HepG2 (cell line): ENCODE results near the gene SMAD7. TPM values are rescaled to one million over a fixed set of nuclear protein-coding genes. Genes with fewer than 3 reads are reported as not detected.

ENCODE experiments used
- CC2D1A ChIP-seq: sonication (generic); formaldehyde crosslinking; IDR thresholded peaks from 2 replicates; pipeline ENCODE4 v1.8.1; 2023; ENCODE audit warnings: mild to moderate bottlenecking, missing genetic modification reagents
- CHCHD3 ChIP-seq: sonication (generic); formaldehyde crosslinking; IDR thresholded peaks from 2 replicates; pipeline ENCODE4 v1.8.0; 2022; ENCODE audit warnings: mild to moderate bottlenecking, missing genetic modification reagents, moderate library complexity
- ESRRA ChIP-seq: sonication (generic); formaldehyde crosslinking; IDR thresholded peaks from 2 replicates; pipeline ENCODE4 v1.5.1; 2020; ENCODE audit warnings: mild to moderate bottlenecking, low read depth, missing genetic modification reagents
- FOXA3 ChIP-seq: IDR thresholded peaks from 2 replicates; pipeline ENCODE4 v1.6.1; 2016; ENCODE audit warnings: missing genetic modification reagents, missing compliant biosample characterization
- FOXC1 ChIP-seq: sonication (generic); formaldehyde crosslinking; IDR thresholded peaks from 2 replicates; pipeline ENCODE4 v1.8.0; 2022; ENCODE audit warnings: mild to moderate bottlenecking, missing genetic modification reagents, borderline replicate concordance
- HNRNPUL1 ChIP-seq: fragments of 200-400 bp; formaldehyde crosslinking; IDR thresholded peaks from 2 replicates; pipeline ENCODE4 v1.6.1; 2017; ENCODE audit warnings: low read depth, mild to moderate bottlenecking, low read length, moderate library complexity
- MEIS2 ChIP-seq: sonication (generic); formaldehyde crosslinking; IDR thresholded peaks from 2 replicates; pipeline ENCODE4 v1.9.0; 2021; ENCODE audit warnings: mild to moderate bottlenecking, missing genetic modification reagents
- NFKBIZ ChIP-seq: IDR thresholded peaks from 2 replicates; pipeline ENCODE4 v1.6.1; 2018; ENCODE audit warnings: missing genetic modification reagents, missing compliant biosample characterization
- POLR2A ChIP-seq, 2 experiments: IDR thresholded peaks; 2 replicates each; pipeline ENCODE4 v1.6.1; 2011; ENCODE audit warnings: low read depth in 2 of 2, low read length in 2 of 2, mild to moderate bottlenecking in 1 of 2, moderate library complexity in 1 of 2; ENCODE audit not compliant: insufficient read depth in 1 of 2
- STAT5B ChIP-seq: sonication (generic); formaldehyde crosslinking; IDR thresholded peaks from 2 replicates; pipeline ENCODE4 v1.4.0; 2020; ENCODE audit warnings: missing genetic modification reagents
- TFAP4 ChIP-seq: sonication (generic); IDR thresholded peaks from 2 replicates; pipeline ENCODE4 v1.6.1; 2016; ENCODE audit warnings: low read depth, borderline replicate concordance
- TGIF2 ChIP-seq: IDR thresholded peaks from 2 replicates; pipeline ENCODE4 v1.6.1; 2016; ENCODE audit warnings: control low read depth, missing compliant biosample characterization
- ZNF142 ChIP-seq: sonication (generic); formaldehyde crosslinking; IDR thresholded peaks from 2 replicates; pipeline ENCODE4 v1.4.0; 2020; ENCODE audit warnings: missing genetic modification reagents
- ZNF143 ChIP-seq: sonication (generic); formaldehyde crosslinking; IDR thresholded peaks from 2 replicates; pipeline ENCODE4 v1.4.0; 2020; ENCODE audit warnings: missing genetic modification reagents
- ZNF234 ChIP-seq: sonication (generic); formaldehyde crosslinking; conservative IDR thresholded peaks from 2 replicates; pipeline ENCODE4 v1.5.1; 2020; ENCODE audit warnings: mild to moderate bottlenecking, missing genetic modification reagents
- ZNF609 ChIP-seq: sonication (generic); formaldehyde crosslinking; IDR thresholded peaks from 2 replicates; pipeline ENCODE4 v1.4.0; 2020; ENCODE audit warnings: mild to moderate bottlenecking, missing genetic modification reagents, borderline replicate concordance
- ZNF670 ChIP-seq: sonication (generic); formaldehyde crosslinking; IDR thresholded peaks from 2 replicates; pipeline ENCODE4 v1.8.0; 2022; ENCODE audit warnings: mild to moderate bottlenecking, missing genetic modification reagents, borderline replicate concordance
- polyA plus RNA-seq, 8 experiments: library from polyadenylated mRNA; depleted of rRNA in 3 of 8; stranded (reverse) in 7 of 8; unstranded in 1 of 8; fragments of >200 nt; fragmentation: Illumina TruSeq in 4 of 8; extraction: Trizol in 4 of 8; gene quantifications; 2 replicates each; pipeline versions ENCODE4 v1.2.1 to v1.2.3, GENCODE V29; 2011 to 2016; ENCODE audit warnings: low read depth in 4 of 8, missing spikeins in 1 of 8, mixed read lengths in 1 of 8; ENCODE audit not compliant: insufficient read depth in 1 of 8
- total RNA-seq, 5 experiments: library from RNA; depleted of rRNA; stranded (reverse); fragments of >200 nt; fragmentation: Illumina TruSeq; extraction: Trizol; gene quantifications; 2 replicates each; pipeline ENCODE4 v1.2.3, GENCODE V29; 2016; ENCODE audit warnings: low read depth in 1 of 5

The SMAD7 gene
- total and polyA plus RNA-seq, 2 of the 13 experiments (the other 11 are each of a cell fraction or from before 2014, with no cell fraction given), result 17.4 to 24.7 TPM

GRCh38 chr18:48979944-48980890 lies 29.5 kb upstream of the SMAD7 start (continued):
- no peak for TF ChIP-seq ZNF142
- no peak for TF ChIP-seq ZNF143 (CRISPR knock-in tag)
- no peak for TF ChIP-seq CHCHD3 (CRISPR knock-in tag)
- TF ChIP-seq ZNF234 (CRISPR knock-in tag), result no peak
- TF ChIP-seq POLR2A (IDR thresholded peaks at IDR 0.05; ENCODE audit: insufficient read depth in 1 of 2, low read depth in 2 of 2, low read length in 2 of 2), result no peak
- no peak for TF ChIP-seq CC2D1A (CRISPR knock-in tag)
- TF ChIP-seq ZNF609 (CRISPR knock-in tag), result no peak
- 0 out of 2 replicates have a peak, but pooled peaks have one; percentile 7 for TF ChIP-seq ZNF670
- TF ChIP-seq MEIS2, result no peak
- no peak for TF ChIP-seq HNRNPUL1
- no peak for TF ChIP-seq FOXC1
- TF ChIP-seq FOXA3 (CRISPR knock-in tag), result no peak
- TF ChIP-seq TFAP4, result peak; percentile 16; the same call in 1 of the 2 replicates
- TF ChIP-seq STAT5B (CRISPR knock-in tag), result no peak
- 0 out of 2 replicates have a peak, but pooled peaks have one; percentile 15 for TF ChIP-seq ESRRA (CRISPR knock-in tag)
- no peak for TF ChIP-seq TGIF2 (CRISPR knock-in tag)
- no peak for TF ChIP-seq NFKBIZ
